Neuron (in vitro differentiated cells): ENCODE data around the gene TRIO.

Experiments used
- H2AFZ ChIP-seq: one replicate; pipeline ENCODE4 v1.6.1; 2013; ENCODE audit warnings: low read depth, mild to moderate bottlenecking, inconsistent platforms, low read length, moderate library complexity
- H3K27me3 ChIP-seq: one replicate; pipeline ENCODE4 v1.6.1; 2013; ENCODE audit warnings: low read length; ENCODE audit not compliant: insufficient read depth
- H3K36me3 ChIP-seq: one replicate; pipeline ENCODE4 v1.6.1; 2013; ENCODE audit warnings: low read length; ENCODE audit not compliant: insufficient read depth
- H3K4me1 ChIP-seq: one replicate; pipeline ENCODE4 v1.6.1; 2013; ENCODE audit warnings: low read length; ENCODE audit not compliant: insufficient read depth
- H3K4me3 ChIP-seq: 2 replicates; pipeline ENCODE4 v1.5.1; 2013; ENCODE audit warnings: mild to moderate bottlenecking, low read length, moderate library complexity
- H3K9me3 ChIP-seq: one replicate; pipeline ENCODE4 v1.6.1; 2013; ENCODE audit warnings: low read length

TRIO gene

GRCh38 chr5:14325369-14325768 lies 182.2 kb downstream of the TRIO start:
- peaks cover 21% of the 10 kb centered on the region for H3K36me3 ChIP-seq
- H3K4me1 ChIP-seq: no peaks in the 10 kb centered on the region
- H3K27me3 ChIP-seq: no peaks in the 10 kb centered on the region
- no peak overlapping the region for H3K4me3 ChIP-seq
- H2AFZ ChIP-seq: no peak overlapping the region
- H3K9me3 ChIP-seq: peaks cover 5% of the 10 kb centered on the region

DNA sequence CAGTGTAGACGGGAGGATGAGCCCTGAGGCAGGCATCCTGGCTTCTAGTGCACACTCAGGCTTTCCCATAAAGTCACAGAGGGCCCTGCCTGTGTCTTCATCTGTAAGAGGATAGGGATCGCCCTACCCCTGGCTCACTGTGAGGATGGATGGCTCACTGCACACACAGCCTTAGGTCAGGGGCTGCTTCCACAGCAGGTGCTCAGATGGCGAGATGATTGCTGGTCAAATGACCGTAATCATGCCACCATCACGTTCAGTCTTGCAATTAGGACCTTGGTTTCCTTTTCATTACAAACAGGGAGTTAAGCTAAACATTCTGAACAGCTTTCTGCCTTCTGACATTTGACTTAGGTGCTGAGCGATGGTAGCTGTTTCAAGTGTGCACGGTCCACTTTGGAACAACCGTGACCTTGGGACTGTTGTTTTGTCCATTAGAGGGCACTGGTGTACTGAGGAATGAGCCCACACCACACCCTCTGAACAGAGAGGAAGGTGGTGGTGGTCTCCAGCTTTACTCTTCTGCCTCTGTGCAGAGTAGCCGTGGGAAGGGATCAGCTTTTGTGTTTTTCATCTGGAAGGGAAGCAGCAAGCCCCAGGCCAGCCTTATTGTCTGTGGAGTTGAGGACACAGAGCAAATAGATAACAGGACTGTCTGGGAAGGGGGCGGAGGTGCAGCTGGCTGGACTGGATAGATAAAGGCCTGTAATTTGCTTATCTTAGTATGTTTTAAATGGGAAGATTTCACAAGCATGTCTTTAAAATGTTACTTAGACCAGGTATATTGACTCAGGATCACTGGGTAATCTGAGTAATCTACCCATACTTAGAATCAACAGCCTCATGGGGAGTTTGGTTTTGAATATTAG lies 183.1 kb downstream of the TRIO start:
- peaks cover 20% of the 10 kb centered on the region for H3K36me3 ChIP-seq
- H3K4me3 ChIP-seq: no peak overlapping the region

GRCh38 chr5:14327624-14328023 lies 184.5 kb downstream of the TRIO start:
- H3K27me3 ChIP-seq: no peaks in the 10 kb centered on the region
- H3K9me3 ChIP-seq: no peaks in the 10 kb centered on the region
- H2AFZ ChIP-seq: no peak overlapping the region
- H3K36me3 ChIP-seq: peaks cover 19% of the 10 kb centered on the region
- no peaks in the 10 kb centered on the region for H3K4me1 ChIP-seq
- no peak overlapping the region for H3K4me3 ChIP-seq

More for the DNA sequence above, 183.1 kb downstream of the TRIO start:
- no peak overlapping the region for H2AFZ ChIP-seq
- peaks cover 3% of the 10 kb centered on the region for H3K9me3 ChIP-seq
- H3K4me1 ChIP-seq: no peaks in the 10 kb centered on the region
- no peaks in the 10 kb centered on the region for H3K27me3 ChIP-seq

DNA sequence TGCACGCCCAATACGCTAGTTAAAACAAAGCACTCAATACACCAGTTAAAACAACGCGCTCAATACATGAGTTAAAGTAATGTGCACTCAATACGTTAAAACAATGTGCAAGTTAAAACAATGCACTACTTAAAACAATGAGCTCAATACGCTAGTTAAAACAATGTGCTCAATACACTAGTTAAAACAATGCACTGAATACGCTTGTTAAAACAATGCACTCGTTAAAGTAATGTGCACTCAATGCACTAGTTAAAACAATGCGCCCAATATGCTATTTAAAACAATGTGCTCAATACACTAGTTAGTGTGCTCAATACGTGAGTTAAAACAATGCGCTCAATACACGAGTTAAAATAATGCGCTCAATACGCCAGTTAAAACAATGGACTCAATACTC lies 185.0 kb downstream of the TRIO start:
- H3K27me3 ChIP-seq: no peaks in the 10 kb centered on the region
- no peaks in the 10 kb centered on the region for H3K4me1 ChIP-seq
- no peak overlapping the region for H2AFZ ChIP-seq
- no peak overlapping the region for H3K4me3 ChIP-seq
- peaks cover 24% of the 10 kb centered on the region for H3K36me3 ChIP-seq
- no peaks in the 10 kb centered on the region for H3K9me3 ChIP-seq

DNA sequence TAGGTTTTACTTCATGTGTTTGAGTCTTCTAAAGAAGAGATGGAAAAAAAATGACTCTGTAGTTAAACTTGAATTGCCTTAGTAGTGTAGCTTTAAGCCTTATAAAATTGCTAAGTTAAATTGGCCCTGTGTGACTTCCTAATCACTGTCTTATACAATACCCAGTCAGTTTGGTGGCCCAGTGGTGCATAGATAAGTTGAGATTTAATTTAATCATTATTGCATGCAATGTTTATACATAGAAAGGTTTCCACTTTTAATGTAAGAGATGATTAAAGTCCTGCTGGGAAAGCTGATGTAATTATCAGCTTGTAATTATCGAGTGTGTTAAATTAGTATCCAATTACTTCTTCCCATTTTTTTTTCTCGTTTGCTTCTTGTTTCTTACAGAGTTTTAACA lies 187.1 kb downstream of the TRIO start:
- Histone ChIP-seq H2AFZ (no peak overlapping the region), H3K36me3 (peaks cover 29% of the 10 kb centered on the region), H3K9me3 (no peaks in the 10 kb centered on the region), H3K27me3 (no peaks in the 10 kb centered on the region), H3K4me1 (no peaks in the 10 kb centered on the region), H3K4me3 (no peak overlapping the region)

- Histone ChIP-seq H2AFZ (no peak overlapping the region), H3K27me3 (no peaks in the 10 kb centered on the region), H3K9me3 (no peaks in the 10 kb centered on the region), H3K4me1 (no peaks in the 10 kb centered on the region), H3K4me3 (no peak overlapping the region), H3K36me3 (peaks cover 30% of the 10 kb centered on the region)
Observed at GRCh38 chr5:14330729-14331385, 187.7 kb downstream of the TRIO start.

DNA sequence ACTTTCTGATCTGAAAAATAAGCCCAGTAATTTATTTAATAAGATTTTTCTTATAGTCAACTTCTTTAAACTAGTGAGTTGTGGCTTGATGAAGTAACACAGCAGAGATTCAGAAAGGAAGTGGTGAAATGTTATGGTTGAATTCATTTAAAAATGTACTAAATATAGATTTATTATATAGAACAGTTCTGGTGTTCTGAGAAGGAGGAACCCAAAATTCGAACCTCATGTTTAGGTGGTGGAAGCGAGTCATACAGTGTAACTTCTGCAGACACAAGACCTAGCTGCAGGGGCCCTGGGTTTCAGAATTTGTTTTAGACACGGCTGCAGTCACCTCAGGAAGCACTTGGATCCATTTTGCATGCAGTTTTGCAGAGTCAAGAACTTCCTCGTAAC lies 188.2 kb downstream of the TRIO start:
- Histone ChIP-seq H3K9me3 (no peaks in the 10 kb centered on the region), H3K27me3 (no peaks in the 10 kb centered on the region), H3K36me3 (peaks cover 28% of the 10 kb centered on the region), H3K4me1 (no peaks in the 10 kb centered on the region), H3K4me3 (no peak overlapping the region), H2AFZ (no peak overlapping the region)

DNA sequence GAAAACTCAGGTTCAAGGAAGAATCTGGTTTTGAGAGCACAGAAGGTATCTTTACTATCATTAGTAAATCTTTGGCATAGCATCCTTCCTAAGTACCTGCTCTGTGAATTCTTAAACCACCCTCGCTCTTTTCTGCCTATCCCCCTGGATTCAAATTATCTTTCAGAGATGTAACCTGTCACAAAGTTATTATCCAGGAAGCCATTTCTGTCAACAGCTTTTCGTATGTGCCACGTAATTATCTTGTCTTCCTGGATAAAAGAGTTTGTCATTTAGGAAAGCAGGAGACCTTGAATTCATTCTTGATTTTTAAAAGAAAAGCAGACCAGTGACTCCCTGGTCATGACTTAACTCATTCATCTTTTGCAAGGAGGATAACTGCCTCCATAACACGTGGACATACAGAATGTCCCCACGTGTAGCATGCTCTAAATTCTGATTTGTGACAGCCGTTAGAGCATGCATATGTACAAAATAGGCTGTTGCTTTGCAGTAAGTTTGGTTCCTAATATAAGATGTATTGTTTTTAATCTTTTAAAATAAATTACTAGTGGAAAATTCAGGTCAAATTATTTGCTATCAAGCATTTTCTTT lies 189.0 kb downstream of the TRIO start:
- no peaks in the 10 kb centered on the region for H3K27me3 ChIP-seq
- no peak overlapping the region for H2AFZ ChIP-seq
- no peaks in the 10 kb centered on the region for H3K9me3 ChIP-seq
- peaks cover 36% of the 10 kb centered on the region for H3K36me3 ChIP-seq
- H3K4me1 ChIP-seq: no peaks in the 10 kb centered on the region
- no peak overlapping the region for H3K4me3 ChIP-seq

DNA sequence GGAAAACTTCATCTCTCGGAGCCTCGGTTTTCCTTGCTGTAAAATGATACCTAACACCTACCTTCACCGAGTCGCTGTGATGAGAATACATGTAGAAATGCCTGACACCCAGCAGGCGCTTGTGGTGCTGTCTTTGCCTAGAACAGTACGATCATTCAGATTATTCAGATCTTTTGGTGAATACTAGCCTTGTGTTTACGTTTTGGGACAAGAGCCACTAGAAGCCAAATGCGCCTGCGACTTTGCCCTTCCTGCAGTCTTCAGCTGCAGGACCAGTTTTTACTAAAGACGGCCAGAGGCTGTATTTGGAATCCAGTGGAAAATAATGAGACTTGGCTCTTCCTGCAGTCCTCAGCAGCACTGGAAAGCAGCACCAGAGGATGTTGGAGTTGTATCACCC lies 189.6 kb downstream of the TRIO start:
- Histone ChIP-seq H2AFZ (no peak overlapping the region), H3K36me3 (peaks cover 40% of the 10 kb centered on the region), H3K4me3 (no peak overlapping the region), H3K27me3 (no peaks in the 10 kb centered on the region), H3K4me1 (no peaks in the 10 kb centered on the region), H3K9me3 (no peaks in the 10 kb centered on the region)

- Histone ChIP-seq H3K27me3 (no peaks in the 10 kb centered on the region), H3K36me3 (peaks cover 42% of the 10 kb centered on the region), H2AFZ (no peak overlapping the region), H3K4me1 (peaks cover 21% of the 10 kb centered on the region), H3K9me3 (peaks cover 3% of the 10 kb centered on the region), H3K4me3 (no peak overlapping the region)
Observed at GRCh38 chr5:14337593-14337992, 194.5 kb downstream of the TRIO start.

GRCh38 chr5:14339468-14339867 lies 196.3 kb downstream of the TRIO start:
- no peak overlapping the region for H2AFZ ChIP-seq
- peaks cover 3% of the 10 kb centered on the region for H3K9me3 ChIP-seq
- H3K36me3 ChIP-seq: peaks cover 42% of the 10 kb centered on the region
- H3K4me3 ChIP-seq: no peak overlapping the region
- H3K27me3 ChIP-seq: no peaks in the 10 kb centered on the region
- peaks cover 23% of the 10 kb centered on the region for H3K4me1 ChIP-seq

DNA sequence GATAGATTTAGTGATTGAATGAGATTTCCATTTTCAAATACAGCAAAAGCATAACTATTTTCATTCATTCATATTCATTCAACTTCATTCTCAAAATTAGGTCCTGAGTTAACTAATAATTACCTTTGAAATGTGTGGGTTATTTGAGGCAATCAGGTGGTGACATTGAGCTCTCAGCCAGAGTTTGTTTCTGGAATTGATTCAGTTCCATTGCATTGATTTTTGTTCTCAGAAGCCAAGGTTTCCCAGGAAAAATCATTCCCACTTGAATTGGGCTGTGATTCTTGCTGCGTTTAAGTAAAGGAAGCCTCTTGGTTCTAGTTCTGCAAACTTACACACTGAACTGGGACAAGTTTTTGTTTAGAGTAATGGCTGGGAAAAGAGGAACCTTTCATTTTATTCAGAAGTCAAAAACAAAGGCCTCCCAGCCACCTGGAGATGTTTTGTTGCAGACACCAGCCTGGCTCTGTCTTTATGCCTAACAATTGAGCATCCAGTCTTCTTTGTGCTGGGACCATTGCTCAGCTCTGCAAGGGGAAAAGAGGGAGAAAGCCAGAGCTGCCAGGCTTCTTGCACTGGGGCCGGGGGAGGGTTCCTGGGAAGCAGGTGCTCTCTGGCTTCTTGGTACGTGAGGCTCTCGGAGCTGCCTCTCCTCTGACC lies 198.6 kb downstream of the TRIO start:
- no peak overlapping the region for H2AFZ ChIP-seq
- H3K9me3 ChIP-seq: peaks cover 4% of the 10 kb centered on the region
- H3K4me3 ChIP-seq: no peak overlapping the region
- peaks cover 23% of the 10 kb centered on the region for H3K4me1 ChIP-seq
- peaks cover 36% of the 10 kb centered on the region for H3K36me3 ChIP-seq
- H3K27me3 ChIP-seq: no peaks in the 10 kb centered on the region

GRCh38 chr5:14342306-14342705 lies 199.2 kb downstream of the TRIO start:
- Histone ChIP-seq H3K4me3 (no peak overlapping the region), H3K36me3 (peaks cover 32% of the 10 kb centered on the region)

More at GRCh38 chr5:14342306-14342705, 199.2 kb downstream of the TRIO start:
- Histone ChIP-seq H3K27me3 (no peaks in the 10 kb centered on the region), H3K4me1 (peaks cover 23% of the 10 kb centered on the region), H2AFZ (no peak overlapping the region), H3K9me3 (peaks cover 5% of the 10 kb centered on the region)
